HG02884 (cell line): ENCODE measurements around the gene MAML2.
"Not testable (repeated sequence)": the region's sequence is repeated elsewhere in the genome, so short reads cannot be mapped to it uniquely, and the experiment has no call there.

ENCODE experiments used
- ATAC-seq: cut with Tn5 transposase; IDR thresholded peaks from one replicate; pipeline ENCODE4 v1.9.1; 2021; ENCODE audit warnings: mild to moderate bottlenecking, moderate library complexity; ENCODE audit not compliant: unreplicated experiment

MAML2 gene

GRCh38 chr11:96294289-96294688 lies 48.7 kb downstream of the MAML2 start:
- no peak for ATAC-seq

- peak; percentile 81 for ATAC-seq
Measured at GRCh38 chr11:96293598-96294021, 49.4 kb downstream of the MAML2 start.

GRCh38 chr11:96293109-96293508 lies 49.9 kb downstream of the MAML2 start:
- no peak for ATAC-seq

GRCh38 chr11:96292291-96293010 lies 50.5 kb downstream of the MAML2 start:
- no peak for ATAC-seq

GRCh38 chr11:96290631-96291030 lies 52.4 kb downstream of the MAML2 start:
- no peak for ATAC-seq

GRCh38 chr11:96290031-96290430 lies 53.0 kb downstream of the MAML2 start:
- no peak for ATAC-seq

- ATAC-seq = peak; percentile 61
Measured at GRCh38 chr11:96288915-96289314, 54.1 kb downstream of the MAML2 start.

GRCh38 chr11:96287822-96288439 lies 55.1 kb downstream of the MAML2 start:
- no peak for ATAC-seq

GRCh38 chr11:96285985-96286384 lies 57.0 kb downstream of the MAML2 start:
- ATAC-seq = not testable (repeated sequence)

- ATAC-seq = peak; percentile 45
Measured at GRCh38 chr11:96284917-96285316, 58.1 kb downstream of the MAML2 start.

GRCh38 chr11:96284401-96284800 lies 58.6 kb downstream of the MAML2 start:
- ATAC-seq = no peak

- no peak for ATAC-seq
Measured at GRCh38 chr11:96282625-96283220, 60.3 kb downstream of the MAML2 start.

GRCh38 chr11:96280444-96280843 lies 62.6 kb downstream of the MAML2 start:
- ATAC-seq = no peak

GRCh38 chr11:96279896-96280290 lies 63.1 kb downstream of the MAML2 start:
- ATAC-seq = no peak

GRCh38 chr11:96279018-96279895 lies 63.7 kb downstream of the MAML2 start:
- no peak for ATAC-seq

GRCh38 chr11:96278039-96278897 lies 64.7 kb downstream of the MAML2 start:
- no peak for ATAC-seq

GRCh38 chr11:96277696-96278038 lies 65.3 kb downstream of the MAML2 start:
- ATAC-seq = no peak

- ATAC-seq = no peak
Measured at GRCh38 chr11:96276836-96277235, 66.2 kb downstream of the MAML2 start.

- ATAC-seq = no peak
Measured at GRCh38 chr11:96275801-96276594, 67.0 kb downstream of the MAML2 start.

- ATAC-seq = no peak
Measured at GRCh38 chr11:96273507-96273906, 69.5 kb downstream of the MAML2 start.
